HG03066 (cell line): ENCODE results near the gene LRRC40.

ENCODE experiments used
- ATAC-seq: cut with Tn5 transposase; IDR thresholded peaks from one replicate; pipeline ENCODE4 v1.9.1; 2021; ENCODE audit warnings: low read depth; ENCODE audit not compliant: unreplicated experiment

LRRC40 gene

DNA sequence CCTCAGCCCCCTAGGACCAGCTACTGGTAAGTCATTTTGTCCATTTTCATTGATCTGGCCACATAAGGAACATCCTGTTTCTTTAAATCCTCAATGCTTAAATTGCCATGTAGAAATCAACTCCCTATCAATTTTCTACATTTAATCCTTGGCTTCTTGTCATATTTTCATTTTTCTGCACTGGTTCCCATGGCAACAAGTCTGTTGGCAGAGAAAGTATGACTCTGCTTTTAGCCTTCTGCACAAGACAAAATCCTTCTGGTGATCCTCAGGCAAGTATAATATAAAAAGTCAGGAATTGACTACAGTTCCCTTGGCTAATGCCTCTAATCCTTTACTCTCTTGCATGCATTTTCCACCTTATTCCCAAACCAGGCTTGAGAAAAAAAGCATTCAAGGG, 65.0 kb downstream of the LRRC40 start:
- ATAC-seq = no peak

DNA sequence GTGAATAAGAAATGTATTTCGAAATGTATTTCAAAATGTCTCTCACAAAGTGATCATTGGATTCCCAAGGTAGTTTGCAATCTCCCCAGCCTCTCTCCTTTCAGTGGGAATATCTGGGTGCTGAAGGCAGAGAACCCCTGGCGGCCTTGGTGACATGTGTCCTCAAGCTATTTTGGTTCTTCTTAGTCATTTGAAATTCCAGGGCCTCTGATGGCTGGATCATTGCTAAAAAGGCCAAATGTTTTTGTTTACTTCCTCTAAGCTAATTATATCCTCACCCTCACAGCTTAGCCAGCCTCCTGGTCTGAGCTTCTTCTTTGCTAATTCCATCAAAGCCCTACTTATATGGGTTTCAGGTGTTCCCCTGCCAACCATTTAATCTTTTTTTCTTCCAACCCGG, 71.2 kb downstream of the LRRC40 start:
- no peak for ATAC-seq

DNA sequence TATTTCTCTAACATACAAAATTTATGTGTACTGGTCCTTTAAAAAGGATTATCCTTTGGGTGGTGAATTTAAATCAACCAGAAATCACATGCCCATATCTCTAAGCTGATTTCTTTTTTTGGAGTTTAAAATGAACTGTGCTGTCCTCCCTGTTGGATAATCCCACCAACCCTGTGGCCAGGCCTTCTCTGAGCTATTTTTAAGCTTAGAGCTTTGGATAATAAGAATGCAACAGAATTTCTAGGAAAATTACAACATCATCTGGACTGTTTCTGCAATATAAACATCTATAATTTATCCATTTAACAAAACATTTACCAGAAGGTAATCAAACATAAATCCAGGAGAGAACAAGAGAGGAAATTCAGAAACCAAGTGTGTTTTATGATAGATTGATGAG, 88.3 kb downstream of the LRRC40 start:
- no peak for ATAC-seq

DNA sequence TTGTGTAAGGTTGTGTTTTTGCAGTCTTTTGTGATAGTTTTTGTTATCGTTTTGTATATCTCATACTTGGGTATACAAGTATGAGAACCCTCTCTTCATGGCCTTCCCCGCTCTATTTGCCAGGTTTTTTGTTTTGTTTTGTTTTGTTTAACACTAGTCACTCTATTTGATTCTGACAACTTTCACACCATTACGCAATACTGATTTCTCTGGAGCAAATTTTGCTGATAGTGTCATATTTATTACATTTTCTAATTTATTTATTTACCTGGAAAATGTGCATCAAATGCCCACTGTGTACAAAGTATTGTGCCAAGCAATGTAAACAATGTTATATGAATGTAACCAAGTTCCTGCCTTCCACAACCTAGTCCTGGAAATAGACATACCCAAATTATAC, 90.1 kb downstream of the LRRC40 start:
- no peak for ATAC-seq

DNA sequence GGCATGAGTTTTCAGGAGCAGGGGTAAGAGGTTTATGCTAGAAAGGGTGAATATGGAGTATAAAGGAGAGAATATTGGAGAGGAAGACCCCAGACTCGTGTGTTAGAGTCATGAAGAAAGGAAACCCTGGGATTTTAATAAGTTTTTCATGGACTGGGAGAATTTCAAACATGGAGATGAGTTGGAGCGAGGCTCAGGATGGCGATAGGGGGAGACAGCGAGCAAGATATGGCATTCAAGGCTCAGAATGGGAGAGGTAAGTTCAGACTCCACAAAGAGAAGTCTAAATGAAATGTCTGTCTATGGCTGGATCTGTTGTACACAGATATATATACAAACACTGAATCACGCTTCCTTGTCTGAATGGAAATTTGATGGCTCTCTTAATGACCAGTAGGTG, 92.5 kb downstream of the LRRC40 start:
- no peak for ATAC-seq

DNA sequence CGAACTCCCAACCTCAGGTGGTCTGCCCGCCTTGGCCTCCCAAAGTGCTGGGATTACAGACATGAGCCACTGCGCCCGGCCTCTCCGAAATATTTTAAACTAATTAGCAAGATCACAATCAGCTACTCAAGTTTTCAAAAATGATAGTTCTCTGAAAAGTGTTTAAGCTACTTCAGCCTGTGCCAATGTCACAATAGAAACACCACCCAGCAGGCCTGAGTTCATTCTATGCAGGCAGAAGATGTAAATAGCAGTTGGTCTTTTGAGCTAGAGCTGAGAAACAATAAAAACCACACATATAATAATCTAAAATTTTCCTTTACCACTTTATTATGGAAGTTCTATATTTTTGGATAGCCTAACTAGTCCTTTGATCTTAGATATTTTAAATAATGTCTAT, 96.1 kb downstream of the LRRC40 start:
- no peak for ATAC-seq

DNA sequence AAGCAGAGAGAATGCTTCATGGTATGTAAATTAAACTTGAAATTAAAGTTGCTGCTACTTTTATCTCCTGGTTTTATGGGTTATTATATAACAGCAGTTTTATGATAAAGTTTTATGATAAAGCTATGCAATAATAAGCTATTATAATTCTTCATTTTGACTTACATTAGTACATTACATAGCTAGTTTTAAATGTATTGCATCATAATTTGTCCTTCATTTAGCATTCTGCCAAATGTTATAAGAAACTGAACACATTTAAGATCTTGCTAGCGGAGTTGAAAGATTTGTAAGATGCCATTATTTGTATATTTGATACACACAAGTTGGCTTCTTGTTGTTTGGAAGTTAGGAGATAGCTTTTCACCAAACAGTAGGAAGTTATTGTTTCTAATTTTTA, 101.6 kb downstream of the LRRC40 start:
- ATAC-seq = no peak

DNA sequence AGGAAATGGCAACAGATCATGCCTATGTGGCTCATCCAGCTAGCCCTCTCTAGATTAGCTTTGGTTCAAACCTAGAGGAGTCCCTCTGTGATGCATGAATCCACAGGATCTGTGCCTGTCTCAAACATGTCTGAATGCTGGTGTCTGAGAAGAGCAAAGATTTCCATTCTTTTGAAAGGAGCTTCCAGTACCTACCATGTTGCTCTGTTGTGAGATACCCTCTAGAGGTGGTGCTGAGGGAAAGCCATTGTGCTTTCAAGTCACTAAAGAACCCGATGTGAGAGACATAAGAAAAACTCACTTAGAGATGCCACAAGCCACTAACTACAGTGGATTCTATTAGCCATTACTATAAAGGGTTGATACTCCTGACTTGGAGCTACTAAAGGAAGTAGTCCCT, 103.6 kb downstream of the LRRC40 start:
- ATAC-seq = no peak

DNA sequence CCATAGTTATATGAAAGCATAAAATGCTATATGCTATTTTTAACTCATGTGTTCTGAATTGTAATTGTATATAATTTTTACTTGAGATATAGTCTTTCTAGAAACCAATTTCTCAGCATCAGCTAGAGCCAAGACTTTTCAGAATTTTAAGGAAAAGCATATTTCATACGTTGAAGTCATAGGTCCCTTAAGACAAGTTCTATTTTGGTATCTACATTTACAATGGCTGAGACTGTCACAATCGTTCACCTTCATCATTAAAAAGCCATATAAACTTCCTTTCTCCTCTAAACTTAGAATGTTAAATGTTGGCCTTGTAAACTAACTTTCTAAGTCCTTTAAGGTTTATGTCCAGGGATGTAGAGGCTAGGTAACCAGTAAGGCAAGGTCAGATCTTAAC, 104.1 kb downstream of the LRRC40 start:
- no peak for ATAC-seq
